Stimulated activated CD8-positive, alpha-beta memory T cell treated with anti-CD3 and anti-CD28 coated beads, Interleukin-7, amount 100 ng/mL, for 4 hours (primary cell): ENCODE data around the gene MED23.

ENCODE experiments used
- DNase-seq, 2 donors: peaks; one replicate each; pipeline ENCODE4 v3.0.0-alpha.2; 2020; ENCODE audit warnings: low read depth in 2 of 2

MED23 gene

DNA sequence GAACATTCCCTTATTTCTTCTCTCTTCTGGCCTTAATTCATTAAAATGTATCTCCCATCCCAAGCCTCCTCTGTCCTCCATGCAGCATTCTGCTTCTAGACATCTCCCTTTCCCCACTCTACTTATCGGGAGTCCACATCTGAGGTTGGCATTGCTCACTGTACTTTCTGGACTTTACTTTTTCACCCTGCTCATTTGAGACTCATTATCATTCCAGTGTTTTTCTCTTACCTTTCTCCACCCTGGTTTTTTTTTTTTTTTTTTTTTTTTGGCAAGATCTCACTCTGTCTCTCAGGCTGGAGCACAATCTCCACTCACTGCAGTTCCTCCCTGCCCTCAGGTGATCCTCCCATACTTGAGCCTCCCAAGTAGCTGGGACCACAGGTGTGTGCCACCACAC lies 13.5 kb upstream of the MED23 start:
- no peak for DNase-seq

DNA sequence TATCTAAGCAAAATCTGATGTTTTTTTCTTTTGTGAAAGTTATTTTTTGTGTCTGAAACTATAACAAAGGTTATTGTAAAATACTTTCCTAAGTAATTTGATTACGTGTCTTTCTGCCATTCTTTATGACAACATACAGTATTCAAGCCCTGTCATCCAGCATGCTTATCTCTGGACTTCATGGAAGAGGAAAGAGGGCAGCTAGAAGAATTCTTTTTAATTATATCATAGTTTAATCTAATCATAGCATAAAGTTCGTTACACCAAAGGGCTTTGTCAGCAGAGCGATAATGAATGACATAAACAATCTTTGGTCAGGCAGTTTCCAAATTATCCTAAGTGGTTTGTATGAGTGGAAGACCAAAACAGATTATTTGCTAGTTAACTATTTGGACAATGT lies 12.5 kb upstream of the MED23 start:
- no peak for DNase-seq

GRCh38 chr6:131640100-131640499 lies 12.1 kb upstream of the MED23 start:
- no peak for DNase-seq

DNA sequence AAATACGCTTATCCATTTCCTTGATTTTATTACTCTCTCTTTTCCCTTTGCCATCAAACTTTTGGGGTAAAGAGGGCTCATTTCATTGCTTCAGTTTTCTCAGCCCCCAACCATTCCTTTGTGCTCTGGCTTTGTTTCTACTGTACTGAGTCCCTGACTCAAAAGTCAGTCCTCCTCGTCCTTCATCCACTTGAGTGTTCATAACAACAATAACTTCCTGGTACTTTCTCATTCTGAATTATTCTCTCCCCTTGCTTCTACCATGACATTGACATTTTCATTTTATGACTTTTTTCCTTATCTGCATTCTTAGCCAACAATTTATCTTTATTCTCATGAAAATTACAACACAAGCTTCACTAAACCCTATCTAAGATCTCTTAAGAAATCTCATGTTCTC lies 10.0 kb upstream of the MED23 start:
- DNase-seq, result no peak

DNA sequence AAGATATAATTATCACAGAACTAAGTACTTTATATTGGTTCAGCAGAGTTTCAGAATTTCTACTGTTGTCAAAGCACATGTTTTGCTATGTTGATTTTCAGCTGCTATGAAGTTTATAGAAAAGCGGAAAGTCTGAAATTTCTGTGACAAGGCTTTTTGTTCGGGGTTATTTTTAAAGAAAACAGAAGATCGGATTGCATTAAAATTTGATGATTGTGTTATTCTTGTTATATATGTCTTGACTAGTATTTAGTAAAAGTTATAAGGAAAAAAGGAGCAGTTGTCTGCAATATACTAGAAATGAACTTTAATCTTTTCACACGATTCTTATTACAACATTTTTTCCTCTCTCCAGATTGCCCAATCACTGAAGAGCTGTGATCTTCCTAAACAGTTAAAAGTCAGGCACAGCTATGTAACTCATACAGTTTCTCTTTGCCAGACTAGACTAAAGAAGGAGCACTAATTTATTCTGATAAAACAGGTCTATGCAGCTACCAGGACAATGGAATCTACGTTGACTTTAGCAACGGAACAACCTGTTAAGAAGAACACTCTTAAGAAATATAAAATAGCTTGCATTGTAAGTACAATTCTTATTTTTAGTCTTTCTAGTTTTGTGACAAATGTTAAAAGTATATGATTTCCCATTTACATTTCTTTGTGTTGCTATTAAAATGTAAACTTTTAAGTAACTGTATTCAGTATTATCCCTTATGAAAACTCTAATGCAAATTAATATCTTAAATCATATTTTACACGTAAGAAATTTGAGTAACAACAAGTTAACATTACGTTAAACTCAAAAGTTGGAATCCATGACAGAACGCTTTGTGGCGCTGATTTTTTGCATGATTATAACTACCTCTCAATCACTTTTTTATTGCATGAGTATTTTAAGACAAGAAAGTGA lies 9.1 kb upstream of the MED23 start, which contains the start of gene ENPP3:
Gene ENPP3 (plus strand): TSS at position 423 of the 913 bp plus-strand sequence. CDS start 83 bp downstream, at position 506.
- DNase-seq, result no peak

DNA sequence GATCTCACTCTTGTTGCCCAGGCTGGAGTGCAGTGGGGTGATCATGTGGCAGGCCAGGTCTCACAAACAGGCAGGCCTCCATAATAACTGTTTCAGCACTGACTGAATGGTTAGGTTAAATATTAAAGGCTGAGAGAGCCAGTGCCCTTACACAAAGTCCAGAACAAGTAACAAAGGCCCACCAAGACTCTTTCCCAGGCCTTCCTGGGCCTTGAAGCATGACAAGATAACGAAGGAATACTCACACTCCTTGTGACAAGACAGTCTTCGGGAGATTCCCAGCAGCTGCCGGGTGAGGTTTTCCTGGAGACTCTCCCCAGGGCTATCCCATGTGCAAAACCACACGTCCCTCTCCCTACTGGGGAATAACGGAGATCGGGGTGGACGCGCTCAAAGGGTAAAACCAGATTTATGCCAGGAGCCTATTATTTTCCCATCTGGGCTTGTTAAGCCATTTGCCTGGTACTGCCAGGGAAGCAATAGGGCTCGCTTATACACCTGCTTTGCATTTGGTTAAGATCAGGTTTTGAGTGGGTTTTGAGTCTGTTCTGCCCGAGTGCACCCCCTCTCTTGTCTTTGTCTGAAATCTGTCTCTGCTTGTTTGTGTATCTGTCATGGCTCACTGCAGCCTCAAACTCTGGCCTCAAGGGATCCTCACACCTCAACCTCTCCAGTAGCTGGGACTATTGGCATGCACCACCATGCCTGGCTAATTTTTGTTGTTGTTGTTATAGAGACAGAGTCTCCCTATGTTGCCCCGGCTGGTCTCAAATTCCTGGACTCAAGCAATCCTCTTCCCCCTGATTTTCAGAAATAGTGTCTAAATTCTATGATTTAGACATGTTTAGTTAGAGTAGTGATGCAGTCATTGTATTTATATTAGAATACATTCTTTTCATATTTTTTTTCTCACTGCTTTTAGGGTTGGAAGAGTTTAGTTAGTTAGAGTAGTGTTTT lies 7.6 kb upstream of the MED23 start:
- DNase-seq, result no peak

- no peak for DNase-seq
These were observed 3.7 kb upstream of the MED23 start for GRCh38 chr6:131631625-131632289.

GRCh38 chr6:131629651-131630050 lies 1.6 kb upstream of the MED23 start:
- no peak for DNase-seq

DNA sequence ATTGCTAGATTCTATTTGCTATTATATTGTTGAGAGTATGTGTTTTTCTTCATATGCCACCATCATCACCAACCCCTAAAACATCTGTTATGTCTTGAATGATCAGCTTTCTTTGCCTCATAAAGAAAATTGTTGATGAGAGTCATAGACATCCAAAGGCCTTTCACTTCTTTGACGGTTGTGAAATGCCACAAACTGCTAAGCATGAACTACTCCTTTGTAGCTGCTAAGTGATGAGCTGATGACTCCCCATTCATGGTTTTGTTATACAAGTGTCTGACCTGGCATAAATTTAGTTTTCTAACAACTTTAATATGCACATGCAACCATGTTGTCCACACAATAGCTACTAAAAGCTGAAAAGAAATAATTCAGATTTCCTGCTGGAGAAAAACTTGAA lies 684 bp upstream of the MED23 start:
- no peak for DNase-seq

- no peak for DNase-seq
These were observed 12.8 kb downstream of the MED23 start for GRCh38 chr6:131615275-131615674.

GRCh38 chr6:131613296-131613925 lies 14.6 kb downstream of the MED23 start:
- no peak for DNase-seq

DNA sequence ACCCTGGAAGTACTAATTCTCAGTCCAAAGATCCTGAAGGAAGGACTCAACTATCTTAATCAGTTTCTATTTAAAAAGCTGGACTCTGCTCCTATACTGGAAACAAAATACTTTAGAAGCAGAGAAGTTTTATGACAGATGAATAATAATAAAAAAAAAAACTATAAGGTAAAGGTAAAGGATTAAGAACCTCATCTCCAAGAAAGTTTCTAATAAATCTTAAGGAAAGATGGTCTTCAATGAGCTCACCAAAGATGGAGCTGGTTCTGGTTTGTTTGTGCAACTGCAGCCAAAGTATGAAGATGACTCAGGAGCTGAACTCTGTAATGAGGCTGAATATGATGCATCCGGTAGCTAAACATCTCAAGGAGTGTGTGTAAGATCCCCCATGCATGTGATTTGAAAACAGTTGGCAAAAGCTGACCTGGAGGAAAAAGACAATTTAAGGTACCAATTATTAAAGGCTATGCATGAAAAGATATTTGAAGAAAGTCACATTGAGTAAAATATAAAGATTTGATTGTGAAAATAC lies 25.2 kb downstream of the MED23 start:
- DNase-seq, result no peak

DNA sequence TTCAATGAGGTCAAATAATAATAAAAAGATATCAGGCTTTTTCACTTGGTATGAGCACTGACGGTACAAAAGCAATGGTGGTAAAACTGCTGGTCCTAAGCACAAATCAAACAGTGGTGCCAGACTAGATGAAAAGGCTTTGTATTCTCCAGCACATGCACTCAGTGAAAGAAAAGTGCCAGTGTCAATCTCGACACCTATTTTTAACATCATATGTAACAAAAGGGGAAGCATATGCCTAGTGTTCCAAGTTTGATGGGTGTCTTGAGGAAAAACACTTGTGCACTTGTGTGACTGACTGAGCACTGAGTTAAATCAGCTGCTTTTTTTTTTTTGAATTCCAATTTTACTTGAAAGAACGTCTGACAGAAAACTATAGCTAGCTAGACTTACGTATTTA lies 27.3 kb downstream of the MED23 start:
- no peak for DNase-seq

GRCh38 chr6:131597446-131597845 lies 30.6 kb downstream of the MED23 start:
- no peak for DNase-seq

DNA sequence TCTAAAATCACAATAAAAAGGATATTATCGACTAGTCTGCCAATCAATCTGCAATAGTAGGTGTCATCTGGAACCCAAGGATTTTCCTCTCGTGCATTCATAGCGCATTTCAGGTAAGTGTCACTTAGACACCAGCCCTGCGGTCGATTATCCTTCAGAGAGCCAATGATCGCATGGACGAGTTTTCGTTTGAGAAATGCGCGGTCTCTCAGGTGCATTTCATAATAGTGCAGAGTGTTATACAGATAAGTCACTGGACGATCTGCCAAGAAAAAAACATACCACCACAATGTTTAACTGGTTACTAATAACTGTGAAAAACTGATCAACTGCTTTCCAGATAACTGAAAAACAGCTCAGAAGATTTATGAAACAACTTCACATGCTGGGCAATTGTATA lies 34.0 kb downstream of the MED23 start:
- no peak for DNase-seq

- DNase-seq, result no peak
These were observed 35.1 kb downstream of the MED23 start for GRCh38 chr6:131592935-131593334.

- no peak for DNase-seq
These were observed 39.4 kb downstream of the MED23 start for GRCh38 chr6:131588643-131589042.

DNA sequence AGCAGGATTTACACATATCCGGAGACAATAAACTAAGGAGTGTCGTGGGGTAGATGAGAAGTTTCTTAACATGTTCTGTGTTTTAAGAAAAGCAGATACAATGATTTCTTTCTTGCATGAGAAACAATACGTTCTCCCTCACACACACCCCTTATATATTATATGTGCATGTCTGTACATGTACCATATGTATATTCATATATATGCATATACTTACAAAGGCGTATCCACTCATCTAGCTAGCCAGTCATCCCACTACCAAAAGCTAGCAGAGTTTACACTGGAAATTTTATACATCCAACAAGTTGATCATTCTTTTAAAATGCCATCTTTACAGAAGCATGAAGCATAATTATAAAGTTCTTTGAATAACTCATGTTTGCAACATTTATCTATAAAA lies 40.1 kb downstream of the MED23 start:
- DNase-seq, result no peak

DNA sequence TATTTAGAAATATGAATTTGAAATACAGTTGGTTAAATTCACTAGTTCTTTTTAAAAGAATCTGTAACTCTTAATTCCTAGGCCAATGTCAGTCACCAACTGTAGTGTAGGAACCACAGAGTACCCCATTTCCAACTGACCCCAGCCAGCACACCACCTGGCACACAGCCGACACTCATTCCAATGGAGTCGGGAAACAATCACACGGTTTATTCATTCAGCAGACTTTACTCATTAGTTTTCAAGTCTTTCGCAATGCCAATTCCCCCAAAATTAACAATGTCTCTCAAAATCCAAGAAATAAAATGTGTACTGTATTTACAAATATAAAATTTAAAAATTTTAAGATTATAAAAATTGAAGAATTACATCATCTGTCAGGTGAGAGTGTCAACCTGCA lies 41.5 kb downstream of the MED23 start:
- no peak for DNase-seq

DNA sequence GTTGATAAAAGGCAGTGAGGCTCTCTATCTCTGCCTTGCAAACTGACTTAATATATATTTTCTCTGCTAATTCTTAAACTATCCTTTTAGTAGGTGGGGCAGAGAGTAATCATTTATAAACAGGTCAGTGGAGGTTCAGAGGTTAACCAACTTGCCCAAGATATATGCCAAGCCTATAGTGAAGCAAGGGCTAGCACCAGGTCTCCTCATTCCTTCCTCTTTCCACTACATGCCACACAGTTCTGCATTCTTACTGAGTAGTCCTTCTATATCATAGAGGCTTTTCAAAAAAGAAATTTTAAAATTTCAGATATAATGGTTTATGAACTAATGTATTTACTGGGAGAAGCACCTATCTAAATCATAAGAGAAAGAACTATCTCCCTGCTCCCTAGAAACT lies 46.5 kb downstream of the MED23 start:
- no peak for DNase-seq

- DNase-seq, result no peak
These were observed 52.1 kb downstream of the MED23 start for GRCh38 chr6:131575834-131576478.
